ENCODE data around the gene P4HA3. TPM values are rescaled to one million over a fixed set of nuclear protein-coding genes. Genes with fewer than 3 reads are reported as not detected.
A peak's percentile ranks its signal among the peaks of the same experiment; 100 is the strongest.

P4HA3 gene
- total RNA-seq, 2 experiments from 2014 or later, result not detected

DNA sequence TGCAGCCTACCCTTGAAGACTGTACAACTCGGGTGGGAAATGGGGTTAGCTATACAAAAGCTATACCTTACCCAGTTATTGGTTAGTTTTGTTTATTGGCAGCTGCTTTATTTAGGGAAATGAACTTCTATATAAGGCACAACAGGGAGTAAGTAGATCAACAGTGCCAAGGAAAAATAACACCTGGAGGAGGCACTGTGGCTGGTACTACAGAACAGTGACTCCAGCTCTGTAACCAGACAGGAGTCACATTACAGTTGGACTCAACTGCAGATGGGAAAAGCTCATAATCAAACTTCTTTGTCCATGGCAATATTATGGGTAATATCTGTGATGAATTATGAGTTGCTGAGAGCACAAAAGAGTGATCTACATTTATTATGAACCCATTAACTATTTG is 14.0 kb downstream of the P4HA3 start:
- Mint-ChIP-seq H3K36me3 (ENCODE audit: low read depth) (no peaks in the 10 kb centered on the region), H3K4me1 (ENCODE audit: low read depth) (peaks cover 5% of the 10 kb centered on the region), H3K9me3 (no peaks in the 10 kb centered on the region), H3K27me3 (peaks cover 12% of the 10 kb centered on the region), H3K27ac (no peak overlapping the region), H3K4me3 (no peak overlapping the region)
- POLR2A ChIA-PET, result no interaction called here
- ATAC-seq, result no peak
- TF ChIP-seq, protein P1, sequence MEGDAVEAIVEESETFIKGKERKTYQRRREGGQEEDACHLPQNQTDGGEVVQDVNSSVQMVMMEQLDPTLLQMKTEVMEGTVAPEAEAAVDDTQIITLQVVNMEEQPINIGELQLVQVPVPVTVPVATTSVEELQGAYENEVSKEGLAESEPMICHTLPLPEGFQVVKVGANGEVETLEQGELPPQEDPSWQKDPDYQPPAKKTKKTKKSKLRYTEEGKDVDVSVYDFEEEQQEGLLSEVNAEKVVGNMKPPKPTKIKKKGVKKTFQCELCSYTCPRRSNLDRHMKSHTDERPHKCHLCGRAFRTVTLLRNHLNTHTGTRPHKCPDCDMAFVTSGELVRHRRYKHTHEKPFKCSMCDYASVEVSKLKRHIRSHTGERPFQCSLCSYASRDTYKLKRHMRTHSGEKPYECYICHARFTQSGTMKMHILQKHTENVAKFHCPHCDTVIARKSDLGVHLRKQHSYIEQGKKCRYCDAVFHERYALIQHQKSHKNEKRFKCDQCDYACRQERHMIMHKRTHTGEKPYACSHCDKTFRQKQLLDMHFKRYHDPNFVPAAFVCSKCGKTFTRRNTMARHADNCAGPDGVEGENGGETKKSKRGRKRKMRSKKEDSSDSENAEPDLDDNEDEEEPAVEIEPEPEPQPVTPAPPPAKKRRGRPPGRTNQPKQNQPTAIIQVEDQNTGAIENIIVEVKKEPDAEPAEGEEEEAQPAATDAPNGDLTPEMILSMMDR (IDR thresholded peaks at IDR 0.05), result no peak
- no peak for DNase-seq
- intact Hi-C loops (cut with micrococcal nuclease), result no loop called here
- CTCF ChIA-PET, result interaction anchor here (1.4 to 4.0 kb wide), 2 partner anchors 24 to 42 kb away, joined by 4 to 14 read pairs; no protein-coding TSS in a partner anchor

DNA sequence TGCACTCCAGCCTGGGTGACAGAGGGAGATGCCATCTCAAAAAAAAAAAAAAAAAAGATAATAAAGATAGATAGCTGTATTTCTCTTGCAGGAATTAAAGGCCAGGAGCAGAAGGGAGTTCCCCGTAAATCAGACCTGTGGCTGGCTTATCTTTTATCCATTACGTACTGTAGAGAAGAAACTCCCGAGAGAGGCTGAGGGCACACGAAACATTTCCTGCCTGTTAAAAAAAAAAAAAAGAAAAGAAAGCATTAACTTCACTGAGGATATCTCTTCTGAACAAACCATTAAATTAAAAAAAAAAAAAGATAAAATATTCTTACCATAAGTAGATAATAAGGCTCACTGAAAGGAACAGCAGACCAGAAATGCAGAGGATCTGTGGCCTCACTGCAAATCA is 22.5 kb downstream of the P4HA3 start:
- ChIA-PET CTCF (no interaction called here), POLR2A (no interaction called here)
- DNase-seq (no peak), ATAC-seq (no peak)
- TF ChIP-seq, protein P1 (IDR thresholded peaks at IDR 0.05), result no peak
- Mint-ChIP-seq H3K27me3 (peaks cover 6% of the 10 kb centered on the region), H3K36me3 (ENCODE audit: low read depth) (no peaks in the 10 kb centered on the region), H3K9me3 (no peaks in the 10 kb centered on the region), H3K27ac (no peak overlapping the region), H3K4me1 (ENCODE audit: low read depth) (no peaks in the 10 kb centered on the region), H3K4me3 (no peak overlapping the region)
- intact Hi-C loops (cut with micrococcal nuclease), result no loop called here

DNA sequence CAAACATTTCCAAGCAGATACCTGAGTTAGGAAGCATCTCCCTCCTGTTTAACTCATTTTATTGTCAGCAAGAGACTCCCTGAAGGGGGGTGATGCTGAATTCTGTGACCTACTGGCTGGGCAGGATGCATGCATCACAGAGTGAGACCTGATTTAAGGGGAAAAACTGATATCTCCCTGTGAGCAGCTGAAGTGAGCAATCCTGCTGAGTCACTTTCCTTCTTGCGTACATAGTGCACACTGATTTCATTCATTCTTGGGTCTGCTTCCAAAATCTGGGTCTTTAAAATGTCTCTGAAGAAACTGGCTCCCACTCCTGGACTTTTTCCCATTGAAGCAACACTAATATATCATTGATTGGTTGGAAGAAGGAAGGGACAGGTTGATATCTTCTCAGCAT is 23.3 kb downstream of the P4HA3 start:
- Mint-ChIP-seq H3K27ac (no peak overlapping the region), H3K4me3 (no peak overlapping the region), H3K4me1 (ENCODE audit: low read depth) (no peaks in the 10 kb centered on the region), H3K36me3 (ENCODE audit: low read depth) (no peaks in the 10 kb centered on the region), H3K27me3 (peaks cover 5% of the 10 kb centered on the region), H3K9me3 (no peaks in the 10 kb centered on the region)
- intact Hi-C loops (cut with micrococcal nuclease), result no loop called here
- TF ChIP-seq, protein P1 (IDR thresholded peaks at IDR 0.05), result no peak
- DNase-seq, result no peak
- CTCF ChIA-PET, result interaction anchor here (1.1 kb wide), 1 partner anchor 9 kb away, joined by 3 read pairs; no protein-coding TSS in a partner anchor
- POLR2A ChIA-PET, result no interaction called here
- ATAC-seq, result peak; percentile 60

DNA sequence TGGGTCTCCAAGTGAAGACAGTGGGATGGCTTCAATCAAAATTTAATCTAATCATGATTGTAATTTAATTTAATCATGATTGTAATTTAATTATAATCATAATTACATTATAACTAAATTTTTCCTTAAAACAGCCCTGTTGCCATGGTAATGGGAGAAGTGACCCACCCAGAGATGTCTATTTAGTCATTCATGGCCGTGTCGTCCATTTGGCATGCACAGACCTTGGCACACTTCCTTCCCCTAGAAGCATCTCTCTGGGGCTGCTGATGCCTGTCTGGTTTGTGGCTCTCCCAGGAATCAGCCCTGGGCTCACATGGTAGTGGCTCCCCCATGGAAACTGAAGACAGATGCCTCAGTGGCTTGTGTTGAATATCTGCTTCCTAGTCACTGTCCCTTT is 27.0 kb downstream of the P4HA3 start:
- intact Hi-C loops (cut with micrococcal nuclease), result no loop called here
- Mint-ChIP-seq H3K4me3 (no peak overlapping the region), H3K36me3 (ENCODE audit: low read depth) (no peaks in the 10 kb centered on the region), H3K27ac (no peak overlapping the region), H3K4me1 (ENCODE audit: low read depth) (no peaks in the 10 kb centered on the region), H3K9me3 (no peaks in the 10 kb centered on the region), H3K27me3 (no peaks in the 10 kb centered on the region)
- POLR2A ChIA-PET, result interaction anchor here (1.4 kb wide), 1 partner anchor 23 kb away, joined by 3 read pairs; no protein-coding TSS in a partner anchor
- CTCF ChIA-PET, result no interaction called here
- ATAC-seq (no peak), DNase-seq (no peak)
- TF ChIP-seq, protein P1 (IDR thresholded peaks at IDR 0.05), result no peak

DNA sequence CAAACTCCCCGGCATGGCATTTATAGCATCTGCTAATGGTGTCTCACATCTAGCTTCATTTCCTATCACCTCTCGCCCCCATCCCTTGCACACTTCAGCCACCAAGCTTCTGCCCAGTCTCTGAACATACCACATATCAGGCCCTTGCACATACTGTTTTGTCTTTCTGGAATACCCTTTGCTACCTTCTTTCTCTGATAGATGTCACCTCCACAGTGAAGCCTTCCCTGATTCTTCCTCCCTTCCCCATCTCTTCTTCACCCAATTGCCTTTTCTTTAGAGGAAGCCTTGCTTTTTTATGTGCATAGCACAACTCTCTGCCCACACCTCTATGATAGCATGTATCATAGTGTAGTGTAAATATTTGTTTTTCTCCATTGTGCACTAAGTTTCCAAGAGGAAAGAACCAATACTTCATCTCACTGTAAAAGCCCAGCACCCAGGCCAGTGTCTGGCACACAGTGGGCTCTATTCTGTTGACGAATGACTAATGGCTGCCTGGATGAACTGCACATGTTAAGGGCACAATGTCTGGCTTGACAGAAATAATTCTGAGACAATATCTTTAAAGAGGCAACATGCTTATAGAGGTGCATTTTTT is 27.8 kb downstream of the P4HA3 start:
- ATAC-seq (no peak), DNase-seq (no peak)
- H3K27ac Mint-ChIP-seq, result no peak overlapping the region
- H3K27me3 Mint-ChIP-seq, result no peaks in the 10 kb centered on the region
- H3K4me1 Mint-ChIP-seq (ENCODE audit: low read depth), result no peaks in the 10 kb centered on the region
- POLR2A ChIA-PET, result interaction anchor here (1.4 kb wide), 1 partner anchor 23 kb away, joined by 3 read pairs; no protein-coding TSS in a partner anchor
- H3K9me3 Mint-ChIP-seq, result no peaks in the 10 kb centered on the region
- intact Hi-C loops (cut with micrococcal nuclease), result no loop called here
- H3K4me3 Mint-ChIP-seq, result no peak overlapping the region
- no peaks in the 10 kb centered on the region for H3K36me3 Mint-ChIP-seq (ENCODE audit: low read depth)
- CTCF ChIA-PET, result interaction anchor here (1.3 kb wide), 1 partner anchor 169 kb away, joined by 4 read pairs; no protein-coding TSS in a partner anchor
- TF ChIP-seq, protein P1 (IDR thresholded peaks at IDR 0.05), result no peak
